Measurements from ENCODE around the gene PCDH8.
A peak's percentile ranks its signal among the peaks of the same experiment; 100 is the strongest.

Gene PCDH8

DNA sequence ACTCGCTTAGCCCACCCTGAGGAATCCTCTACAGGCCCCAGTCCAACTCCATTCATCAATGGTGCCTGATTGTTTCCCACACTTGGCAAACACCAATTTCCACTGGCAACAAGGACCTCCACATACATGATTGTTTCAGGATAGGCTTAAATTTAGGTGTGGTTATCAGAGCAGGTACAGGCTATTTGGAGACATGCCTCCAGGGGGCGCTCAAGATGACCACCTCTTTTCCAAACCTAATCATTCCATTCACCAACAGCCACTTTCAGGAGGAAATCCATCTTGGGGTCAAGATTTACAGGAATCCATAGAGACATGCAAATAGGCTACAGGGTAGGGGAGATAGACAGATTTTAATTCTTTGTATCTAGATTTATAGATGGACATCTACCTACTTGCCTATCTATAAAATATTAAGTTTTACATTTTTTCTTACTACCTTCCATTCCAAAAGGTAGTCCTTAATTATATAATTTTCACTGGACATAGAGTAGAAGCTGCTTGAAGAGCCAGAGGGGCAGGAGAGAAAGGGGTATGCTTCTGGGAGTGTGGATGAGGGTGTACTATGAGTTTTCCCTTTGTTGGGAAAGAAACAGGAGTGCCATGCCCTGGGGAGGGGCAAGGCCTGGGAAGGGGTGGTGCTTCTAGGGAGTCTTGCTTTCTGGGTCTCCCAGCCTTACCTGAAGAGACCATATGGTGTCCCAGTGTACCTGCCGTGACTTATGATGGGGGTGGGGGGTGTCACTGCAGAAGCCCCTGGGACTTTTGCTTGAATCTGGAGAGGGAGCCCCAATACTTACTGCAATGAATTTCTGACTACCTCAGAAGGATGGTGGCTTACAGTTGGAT lies 14.1 kb upstream of the PCDH8 start:
- H2AFZ ChIP-seq (ENCODE audit: low read depth, low read length, severe bottlenecking): no peak overlapping the region

DNA sequence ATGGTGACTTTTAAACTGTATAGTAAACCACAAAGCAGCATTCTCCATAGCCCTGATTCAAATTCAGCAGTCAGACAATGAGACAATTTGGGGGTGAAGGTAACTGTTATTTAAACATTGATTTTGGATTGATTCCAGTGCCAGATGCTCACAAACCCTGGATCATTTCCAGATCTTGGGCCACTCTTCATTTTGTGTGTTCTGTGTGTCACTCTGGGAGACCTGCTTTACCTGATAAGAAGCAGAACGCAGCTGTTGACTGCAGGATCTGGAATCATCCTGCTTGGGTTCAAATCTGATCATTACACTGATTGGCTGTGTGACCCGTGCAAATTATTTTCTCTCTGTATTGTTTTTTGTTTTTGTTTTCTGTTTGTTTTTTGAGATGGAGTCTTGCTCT lies 4.0 kb upstream of the PCDH8 start:
- H3K79me2 ChIP-seq (ENCODE audit: insufficient read depth, low read length): no peaks in the 10 kb centered on the region
- H3K4me3 ChIP-seq (ENCODE audit: insufficient read depth, low read length, poor library complexity, severe bottlenecking): no peak overlapping the region
- H3K4me2 ChIP-seq (ENCODE audit: low read depth, low read length, poor library complexity, severe bottlenecking): no peak overlapping the region
- no peaks in the 10 kb centered on the region for H3K9me3 ChIP-seq (ENCODE audit: insufficient read depth, low read length)
- H3K27ac ChIP-seq (ENCODE audit: low read depth, low read length): no peak overlapping the region
- no peaks in the 10 kb centered on the region for H4K20me1 ChIP-seq (ENCODE audit: low read depth, low read length)
- no peaks in the 10 kb centered on the region for H3F3A ChIP-seq (ENCODE audit: insufficient read depth)
- no peaks in the 10 kb centered on the region for H3K9me2 ChIP-seq (replicated peaks; ENCODE audit: insufficient read depth, low read length)
- TF ChIP-seq, protein P1, sequence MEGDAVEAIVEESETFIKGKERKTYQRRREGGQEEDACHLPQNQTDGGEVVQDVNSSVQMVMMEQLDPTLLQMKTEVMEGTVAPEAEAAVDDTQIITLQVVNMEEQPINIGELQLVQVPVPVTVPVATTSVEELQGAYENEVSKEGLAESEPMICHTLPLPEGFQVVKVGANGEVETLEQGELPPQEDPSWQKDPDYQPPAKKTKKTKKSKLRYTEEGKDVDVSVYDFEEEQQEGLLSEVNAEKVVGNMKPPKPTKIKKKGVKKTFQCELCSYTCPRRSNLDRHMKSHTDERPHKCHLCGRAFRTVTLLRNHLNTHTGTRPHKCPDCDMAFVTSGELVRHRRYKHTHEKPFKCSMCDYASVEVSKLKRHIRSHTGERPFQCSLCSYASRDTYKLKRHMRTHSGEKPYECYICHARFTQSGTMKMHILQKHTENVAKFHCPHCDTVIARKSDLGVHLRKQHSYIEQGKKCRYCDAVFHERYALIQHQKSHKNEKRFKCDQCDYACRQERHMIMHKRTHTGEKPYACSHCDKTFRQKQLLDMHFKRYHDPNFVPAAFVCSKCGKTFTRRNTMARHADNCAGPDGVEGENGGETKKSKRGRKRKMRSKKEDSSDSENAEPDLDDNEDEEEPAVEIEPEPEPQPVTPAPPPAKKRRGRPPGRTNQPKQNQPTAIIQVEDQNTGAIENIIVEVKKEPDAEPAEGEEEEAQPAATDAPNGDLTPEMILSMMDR (IDR thresholded peaks at IDR 0.05; ENCODE audit: insufficient read depth, low read length, poor library complexity, severe bottlenecking): no peak
- TF ChIP-seq EZH2phosphoT487 (conservative IDR thresholded peaks at IDR 0.05; ENCODE audit: low read length): no peak
- no peak overlapping the region for H3K9ac ChIP-seq (ENCODE audit: low read length)
- H3K27me3 ChIP-seq (ENCODE audit: low read length): no peaks in the 10 kb centered on the region
- no peak overlapping the region for H2AFZ ChIP-seq (ENCODE audit: low read depth, low read length, severe bottlenecking)
- no peaks in the 10 kb centered on the region for H3K36me3 ChIP-seq (ENCODE audit: low read length)

More for the DNA sequence above, 14.1 kb upstream of the PCDH8 start:
- H3K9me2 ChIP-seq (replicated peaks; ENCODE audit: insufficient read depth, low read length): no peaks in the 10 kb centered on the region
- no peak overlapping the region for H3K4me3 ChIP-seq (ENCODE audit: insufficient read depth, low read length, poor library complexity, severe bottlenecking)
- H3K79me2 ChIP-seq (ENCODE audit: insufficient read depth, low read length): no peaks in the 10 kb centered on the region
- no peak for TF ChIP-seq EZH2phosphoT487 (conservative IDR thresholded peaks at IDR 0.05; ENCODE audit: low read length)
- TF ChIP-seq, protein P1 (IDR thresholded peaks at IDR 0.05; ENCODE audit: insufficient read depth, low read length, poor library complexity, severe bottlenecking): peak; percentile 69
- H3K27ac ChIP-seq (ENCODE audit: low read depth, low read length): no peak overlapping the region
- H4K20me1 ChIP-seq (ENCODE audit: low read depth, low read length): no peaks in the 10 kb centered on the region
- H3K4me2 ChIP-seq (ENCODE audit: low read depth, low read length, poor library complexity, severe bottlenecking): no peak overlapping the region
- no peaks in the 10 kb centered on the region for H3K9me3 ChIP-seq (ENCODE audit: insufficient read depth, low read length)
- H3K9ac ChIP-seq (ENCODE audit: low read length): no peak overlapping the region
- H3F3A ChIP-seq (ENCODE audit: insufficient read depth): no peaks in the 10 kb centered on the region
- no peaks in the 10 kb centered on the region for H3K27me3 ChIP-seq (ENCODE audit: low read length)
- H3K36me3 ChIP-seq (ENCODE audit: low read length): no peaks in the 10 kb centered on the region

DNA sequence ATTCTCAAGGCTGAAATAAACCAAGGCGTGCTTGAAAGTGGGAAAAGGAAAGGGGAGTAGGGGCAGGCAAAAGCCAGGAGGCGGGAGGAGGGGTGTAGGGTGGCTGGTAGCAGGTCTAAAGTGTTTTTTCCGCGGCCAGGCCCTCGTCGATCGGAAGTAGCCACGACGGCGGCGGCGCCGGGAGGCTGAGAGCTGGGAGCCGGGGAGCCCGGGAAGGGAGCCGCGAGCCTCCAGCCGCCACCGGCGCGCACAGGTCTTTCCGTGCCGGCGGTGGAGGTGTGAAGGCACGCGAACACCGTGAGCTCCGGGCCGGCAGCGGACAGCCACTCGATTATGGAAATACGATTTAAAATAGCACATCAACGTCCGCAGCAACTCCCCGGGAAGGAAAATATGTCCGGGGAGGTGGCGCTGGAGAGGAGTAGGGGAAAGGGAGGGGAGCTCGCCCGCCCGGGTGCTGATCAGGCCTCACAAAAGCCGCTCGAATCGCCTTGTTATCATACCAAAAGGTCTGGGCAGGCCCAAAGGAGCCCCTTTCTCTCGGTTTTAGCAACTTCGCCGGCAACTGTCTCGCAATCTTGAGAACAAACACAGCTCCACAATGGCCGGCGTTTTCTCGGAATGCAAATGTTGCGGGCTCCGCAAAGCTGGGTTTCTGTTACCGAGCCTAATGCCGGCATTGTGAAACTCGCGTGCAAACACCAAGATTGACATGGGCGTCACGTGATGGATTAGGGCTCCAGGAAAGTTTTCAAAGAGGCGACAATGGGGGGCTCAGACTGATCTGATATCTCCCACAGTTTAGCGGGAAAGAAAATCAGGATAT lies 2.9 kb upstream of the PCDH8 start:
- no peaks in the 10 kb centered on the region for H3F3A ChIP-seq (ENCODE audit: insufficient read depth)
- no peak overlapping the region for H3K27ac ChIP-seq (ENCODE audit: low read depth, low read length)
- no peak overlapping the region for H3K4me2 ChIP-seq (ENCODE audit: low read depth, low read length, poor library complexity, severe bottlenecking)
- no peaks in the 10 kb centered on the region for H3K9me2 ChIP-seq (replicated peaks; ENCODE audit: insufficient read depth, low read length)
- no peak overlapping the region for H2AFZ ChIP-seq (ENCODE audit: low read depth, low read length, severe bottlenecking)
- TF ChIP-seq, protein P1 (IDR thresholded peaks at IDR 0.05; ENCODE audit: insufficient read depth, low read length, poor library complexity, severe bottlenecking): no peak
- no peak for TF ChIP-seq EZH2phosphoT487 (conservative IDR thresholded peaks at IDR 0.05; ENCODE audit: low read length)
- no peaks in the 10 kb centered on the region for H3K79me2 ChIP-seq (ENCODE audit: insufficient read depth, low read length)
- H3K9ac ChIP-seq (ENCODE audit: low read length): no peak overlapping the region
- no peaks in the 10 kb centered on the region for H3K27me3 ChIP-seq (ENCODE audit: low read length)
- no peaks in the 10 kb centered on the region for H3K36me3 ChIP-seq (ENCODE audit: low read length)
- H3K4me3 ChIP-seq (ENCODE audit: insufficient read depth, low read length, poor library complexity, severe bottlenecking): no peak overlapping the region
- H3K9me3 ChIP-seq (ENCODE audit: insufficient read depth, low read length): no peaks in the 10 kb centered on the region
- no peaks in the 10 kb centered on the region for H4K20me1 ChIP-seq (ENCODE audit: low read depth, low read length)

Measured in SU-DHL-6 (cell line).